Lung (tissue), 12 donors: ENCODE results near the gene GARIN3. TPM values are rescaled to one million over a fixed set of nuclear protein-coding genes. Genes with fewer than 3 reads are reported as not detected.

ENCODE experiments used
- ATAC-seq: fragments of 200-7000 bp; cut with Tn5 transposase; one replicate; pipeline ENCODE4 v1.9.1; 2020; ENCODE audit warnings: moderate number of reproducible peaks; ENCODE audit not compliant: insufficient read depth, low FRiP score
- DNase-seq, 3 donors: peaks; one replicate each; pipeline ENCODE4 v3.0.0-alpha.2; 2013 to 2017
- H3K27ac ChIP-seq, 2 donors: one replicate each; pipeline ENCODE4 v1.5.1; 2013; ENCODE audit warnings: mild to moderate bottlenecking in 2 of 2, moderate library complexity in 2 of 2, control low read depth in 1 of 2, inconsistent platforms in 1 of 2, low read depth in 1 of 2, low read length in 1 of 2
- H3K27me3 ChIP-seq, 3 donors: one replicate each; pipeline ENCODE4 v1.5.1; 2013; ENCODE audit warnings: low read length in 2 of 3; ENCODE audit not compliant: control insufficient read depth in 3 of 3, insufficient read depth in 3 of 3
- H3K36me3 ChIP-seq, 4 donors: one replicate each; pipeline ENCODE4 v1.5.1; 2013; ENCODE audit warnings: low read length in 4 of 4, mild to moderate bottlenecking in 1 of 4, moderate library complexity in 1 of 4; ENCODE audit not compliant: control insufficient read depth in 4 of 4, insufficient read depth in 4 of 4
- H3K4me1 ChIP-seq, 5 donors: one replicate each; pipeline ENCODE4 v1.5.1; 2013; ENCODE audit warnings: low read length in 5 of 5, mild to moderate bottlenecking in 2 of 5, moderate library complexity in 1 of 5; ENCODE audit not compliant: control insufficient read depth in 5 of 5, insufficient read depth in 5 of 5
- H3K4me3 ChIP-seq: one replicate; pipeline ENCODE4 v1.5.1; 2013; ENCODE audit warnings: mild to moderate bottlenecking, control low read depth, moderate library complexity
- H3K9ac ChIP-seq, 2 donors: one replicate each; pipeline ENCODE4 v1.5.1; 2013; ENCODE audit warnings: low read length in 2 of 2, control low read depth in 1 of 2; ENCODE audit not compliant: insufficient read depth in 1 of 2
- H3K9me3 ChIP-seq, 4 donors: one replicate each; pipeline ENCODE4 v1.5.1; 2013; ENCODE audit warnings: low read length in 3 of 4, mild to moderate bottlenecking in 1 of 4, moderate library complexity in 1 of 4; ENCODE audit not compliant: control insufficient read depth in 4 of 4, insufficient read depth in 3 of 4
- CTCF ChIP-seq: IDR thresholded peaks from 2 replicates; pipeline ENCODE4 v1.5.1; 2012; ENCODE audit warnings: mild to moderate bottlenecking; ENCODE audit errors: control extremely low read depth, extremely low read depth
- WGBS, 2 donors: extraction: QIAGEN DNeasy Blood & Tissue Kit; methylation state at CpG; one replicate each; pipeline ENCODE4 v1.1.7; 2013; 5-methylcytosine and 5-hydroxymethylcytosine counted together
- polyA plus RNA-seq, 2 donors: library from polyadenylated mRNA; stranded (reverse); fragments of 200-250 nt; gene quantifications; one replicate each; pipeline ENCODE4 v1.2.1, GENCODE V29; 2013
- total RNA-seq, 2 donors: library from RNA; depleted of rRNA in 1 of 2; stranded (reverse); fragments of >200 nt in 1 of 2; gene quantifications; one replicate each; pipeline ENCODE4 v1.2.1, GENCODE V29; 2014 to 2021
- donor health status: control.
- donor health status: control.
- donor health status: Bipolar disorder and iron deficiency.
- donor health status: healthy.
- donor health status: DM: yes; HTN: yes; CAD: no.

GARIN3 gene
- total and polyA plus RNA-seq, 4 donors = not detected

- no peaks in the 10 kb centered on the region for H3K36me3 ChIP-seq
- no peak overlapping the region for H3K27ac ChIP-seq
- no peak overlapping the region for H3K9ac ChIP-seq
- H3K4me3 ChIP-seq = no peak overlapping the region
- ATAC-seq (no peak), DNase-seq (no peak)
- WGBS, 2 donors = 86 to 89% methylated on average over 6 of the region's 6 CpGs
- TF ChIP-seq CTCF = no peak
- peaks cover 0 to 3% (median 0%) of the 10 kb centered on the region in 4 donors for H3K9me3 ChIP-seq
- peaks cover 0 to 3% (median 0%) of the 10 kb centered on the region in 3 donors for H3K27me3 ChIP-seq
- H3K4me1 ChIP-seq = no peaks in the 10 kb centered on the region
Observed at GRCh38 chr5:157159209-157159751, 6.8 kb downstream of the GARIN3 start.

- Histone ChIP-seq H3K9me3 (peaks cover 0 to 3% (median 0%) of the 10 kb centered on the region in 4 donors), H3K4me3 (no peak overlapping the region), H3K27me3 (no peaks in the 10 kb centered on the region), H3K4me1 (no peaks in the 10 kb centered on the region), H3K27ac (no peak overlapping the region), H3K36me3 (no peaks in the 10 kb centered on the region), H3K9ac (no peak overlapping the region)
- no peak for ATAC-seq
- no peak for TF ChIP-seq CTCF
- 89 to 96% methylated on average over 1 of the region's 1 CpG for WGBS, 2 donors
- no peak for DNase-seq
Observed at GRCh38 chr5:157157293-157157891, 8.7 kb downstream of the GARIN3 start.

- Histone ChIP-seq H3K4me1 (no peaks in the 10 kb centered on the region), H3K36me3 (no peaks in the 10 kb centered on the region), H3K27me3 (peaks cover 0 to 2% (median 0%) of the 10 kb centered on the region in 3 donors), H3K4me3 (no peak overlapping the region), H3K9me3 (no peaks in the 10 kb centered on the region), H3K9ac (no peak overlapping the region), H3K27ac (no peak overlapping the region)
- WGBS, 2 donors = 79 to 89% methylated on average over 3 of the region's 3 CpGs
- no peak for DNase-seq
- ATAC-seq = no peak
- TF ChIP-seq CTCF = no peak
Observed at GRCh38 chr5:157155297-157155696, 10.8 kb downstream of the GARIN3 start.
